ENCODE results near the gene SAMD10. TPM values are rescaled to one million over a fixed set of nuclear protein-coding genes. Genes with fewer than 3 reads are reported as not detected.
A peak's percentile ranks its signal among the peaks of the same experiment; 100 is the strongest.

The SAMD10 gene
- total and polyA plus RNA-seq, 2 of the 8 experiments (the other 6 are each of a cell fraction or from before 2014, with no cell fraction given) = 3.0 to 5.2 TPM

DNA sequence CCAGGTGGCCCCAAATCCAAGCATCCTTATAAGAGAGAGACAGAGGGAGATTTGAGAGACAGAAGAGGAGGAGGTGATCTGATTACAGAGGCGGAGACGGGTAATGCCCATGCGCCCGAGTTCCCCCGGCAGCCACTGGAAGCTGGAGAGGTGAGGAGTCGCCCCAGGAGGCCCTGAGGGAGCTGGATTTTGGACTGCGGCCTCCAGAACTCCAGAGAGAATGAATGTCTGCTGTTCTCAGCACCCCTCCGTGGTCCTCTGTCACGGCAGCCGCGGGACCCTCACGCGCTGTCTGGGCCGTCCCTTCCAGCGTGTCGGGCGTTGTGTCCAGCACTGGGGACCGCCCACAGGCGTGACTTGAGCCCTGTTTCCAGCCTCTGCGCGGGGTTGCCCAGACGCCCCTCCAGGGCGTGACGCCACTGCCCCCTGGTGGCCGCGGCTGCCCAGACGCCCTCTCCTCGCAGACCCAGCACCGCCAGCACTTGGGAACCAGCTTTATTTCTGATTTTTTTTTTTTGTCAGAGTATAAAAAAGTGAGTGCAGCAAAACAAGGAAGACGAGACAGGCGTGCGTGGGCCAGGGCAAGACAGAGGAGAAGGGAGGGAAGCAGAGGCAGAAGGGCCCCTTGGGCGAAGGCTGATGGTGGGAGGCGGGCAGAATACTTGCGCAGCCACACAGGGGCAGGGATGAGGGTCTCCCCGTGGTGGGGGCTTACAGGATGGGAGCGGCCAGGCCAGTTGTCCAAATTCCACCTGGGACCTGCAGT is 5.6 kb downstream of the SAMD10 start (continued):
- TF ChIP-seq CTCF (IDR thresholded peaks at IDR 0.05; ENCODE audit: control extremely low read depth in 1 of 3, insufficient read depth in 1 of 3, low read depth in 1 of 3, low read length in 3 of 3) (peak; percentile 88 to 93 (median 89)), YY1 (IDR thresholded peaks at IDR 0.05; ENCODE audit: low read depth, low read length) (no peak), SRF (IDR thresholded peaks at IDR 0.05; ENCODE audit: low read depth, low read length) (no peak), GABPA (IDR thresholded peaks at IDR 0.05; ENCODE audit: borderline replicate concordance, insufficient read depth, low read length) (peak; percentile 77), EZH2 (IDR thresholded peaks at IDR 0.05; ENCODE audit: low read depth, low read length, severe bottlenecking) (peak; percentile 29), CEBPB (IDR thresholded peaks at IDR 0.05; ENCODE audit: low read depth, low read length) (no peak), BRCA1 (IDR thresholded peaks at IDR 0.05; ENCODE audit: low read depth, low read length) (no peak), JUN (IDR thresholded peaks at IDR 0.05; ENCODE audit: low read depth, low read length) (no peak), HDAC6 (IDR thresholded peaks at IDR 0.05; ENCODE audit: low read depth, low read length) (no peak), SP2 (IDR thresholded peaks at IDR 0.05; ENCODE audit: low read length) (no peak), BCL11A (IDR thresholded peaks at IDR 0.05; ENCODE audit: low read depth in 2 of 2, low read length in 2 of 2) (no peak), ZNF274 (IDR thresholded peaks at IDR 0.05; ENCODE audit: borderline replicate concordance, extremely low read depth, low read length) (no peak), JUND (IDR thresholded peaks at IDR 0.05; ENCODE audit: low read length) (no peak), SUZ12 (IDR thresholded peaks at IDR 0.05; ENCODE audit: low read length) (no peak), SIRT6 (IDR thresholded peaks at IDR 0.05; ENCODE audit: low read length) (no peak), TCF12 (IDR thresholded peaks at IDR 0.05; ENCODE audit: low read depth, low read length) (no peak), TAF7 (optimal IDR thresholded peaks at IDR 0.05; ENCODE audit: borderline replicate concordance, low read depth, low read length) (no peak), POU5F1 (IDR thresholded peaks at IDR 0.05; ENCODE audit: low read depth, low read length) (no peak), TBP (IDR thresholded peaks at IDR 0.05; ENCODE audit: low read depth, low read length) (no peak)
- TF ChIP-seq, protein P1, sequence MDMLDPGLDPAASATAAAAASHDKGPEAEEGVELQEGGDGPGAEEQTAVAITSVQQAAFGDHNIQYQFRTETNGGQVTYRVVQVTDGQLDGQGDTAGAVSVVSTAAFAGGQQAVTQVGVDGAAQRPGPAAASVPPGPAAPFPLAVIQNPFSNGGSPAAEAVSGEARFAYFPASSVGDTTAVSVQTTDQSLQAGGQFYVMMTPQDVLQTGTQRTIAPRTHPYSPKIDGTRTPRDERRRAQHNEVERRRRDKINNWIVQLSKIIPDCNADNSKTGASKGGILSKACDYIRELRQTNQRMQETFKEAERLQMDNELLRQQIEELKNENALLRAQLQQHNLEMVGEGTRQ (IDR thresholded peaks at IDR 0.05; ENCODE audit: low read length) = no peak

Measured in H1 (cell line).